Coronary artery (tissue), 2 donors: ENCODE results near the gene PPFIBP2.

Experiments
- DNase-seq: peaks from one replicate; pipeline ENCODE4 v3.0.0-alpha.2; 2017; ENCODE audit warnings: low spot score
- H3K27ac ChIP-seq, 2 donors: fragments of 200-600 bp; sonication (generic); one replicate each; pipeline ENCODE4 v1.5.1; 2016 to 2019
- H3K4me3 ChIP-seq: fragments of 200-600 bp; sonication (generic); 2 replicates; pipeline ENCODE4 v1.5.1; 2016; ENCODE audit warnings: mild to moderate bottlenecking, moderate library complexity
- CTCF ChIP-seq: fragments of 200-600 bp; sonication (generic); IDR thresholded peaks from one replicate; pipeline ENCODE4 v1.5.1; 2019; ENCODE audit warnings: antibody characterized with exemption

PPFIBP2 gene

GRCh38 chr11:7692426-7692825, 178.6 kb downstream of the PPFIBP2 start:
- no peak for DNase-seq
- Histone ChIP-seq H3K4me3 (no peak overlapping the region), H3K27ac (no peak overlapping the region)
- no peak for TF ChIP-seq CTCF

- no peak for DNase-seq
- TF ChIP-seq CTCF: no peak
- H3K4me3 ChIP-seq: peak overlapping the region; percentile 46
- no peak overlapping the region for H3K27ac ChIP-seq
Observed at GRCh38 chr11:7694235-7694634, 180.4 kb downstream of the PPFIBP2 start.

GRCh38 chr11:7696424-7696823, 182.6 kb downstream of the PPFIBP2 start:
- no peak for DNase-seq
- TF ChIP-seq CTCF: no peak
- Histone ChIP-seq H3K4me3 (no peak overlapping the region), H3K27ac (no peak overlapping the region)
